Kidney epithelial cell (primary cell): ENCODE measurements around the gene MTUS2. TPM values are rescaled to one million over a fixed set of nuclear protein-coding genes. Genes with fewer than 3 reads are reported as not detected.

ENCODE experiments used
- DNase-seq: peaks from one replicate; pipeline ENCODE4 v3.0.0-alpha.2; 2010; ENCODE audit warnings: low read depth
- H3K27me3 ChIP-seq: 2 replicates; pipeline ENCODE4 v1.6.0; 2011; ENCODE audit warnings: low read length; ENCODE audit not compliant: control insufficient read depth, insufficient read depth
- H3K36me3 ChIP-seq: 2 replicates; pipeline ENCODE4 v1.5.1; 2011; ENCODE audit warnings: low read length; ENCODE audit not compliant: control insufficient read depth, insufficient read depth
- H3K4me3 ChIP-seq: 2 replicates; pipeline ENCODE4 v1.5.1; 2011; ENCODE audit warnings: low read depth, mild to moderate bottlenecking, control low read depth, low read length
- total RNA-seq: library from RNA; depleted of rRNA; stranded (reverse); fragments of >200 nt; gene quantifications from 2 replicates; pipeline ENCODE4 v1.2.3, GENCODE V29; 2015
- TF ChIP-seq, protein P1 (sequence below): IDR thresholded peaks from 2 replicates; pipeline ENCODE4 v1.5.1; 2011; ENCODE audit warnings: mild to moderate bottlenecking, moderate library complexity, low read length, control low read depth, inconsistent platforms; ENCODE audit not compliant: insufficient read depth, poor library complexity, severe bottlenecking

Gene MTUS2
- total RNA-seq, 1 donor from 2014 or later, result 0.25 TPM

- no peak for DNase-seq
- TF ChIP-seq, protein P1, sequence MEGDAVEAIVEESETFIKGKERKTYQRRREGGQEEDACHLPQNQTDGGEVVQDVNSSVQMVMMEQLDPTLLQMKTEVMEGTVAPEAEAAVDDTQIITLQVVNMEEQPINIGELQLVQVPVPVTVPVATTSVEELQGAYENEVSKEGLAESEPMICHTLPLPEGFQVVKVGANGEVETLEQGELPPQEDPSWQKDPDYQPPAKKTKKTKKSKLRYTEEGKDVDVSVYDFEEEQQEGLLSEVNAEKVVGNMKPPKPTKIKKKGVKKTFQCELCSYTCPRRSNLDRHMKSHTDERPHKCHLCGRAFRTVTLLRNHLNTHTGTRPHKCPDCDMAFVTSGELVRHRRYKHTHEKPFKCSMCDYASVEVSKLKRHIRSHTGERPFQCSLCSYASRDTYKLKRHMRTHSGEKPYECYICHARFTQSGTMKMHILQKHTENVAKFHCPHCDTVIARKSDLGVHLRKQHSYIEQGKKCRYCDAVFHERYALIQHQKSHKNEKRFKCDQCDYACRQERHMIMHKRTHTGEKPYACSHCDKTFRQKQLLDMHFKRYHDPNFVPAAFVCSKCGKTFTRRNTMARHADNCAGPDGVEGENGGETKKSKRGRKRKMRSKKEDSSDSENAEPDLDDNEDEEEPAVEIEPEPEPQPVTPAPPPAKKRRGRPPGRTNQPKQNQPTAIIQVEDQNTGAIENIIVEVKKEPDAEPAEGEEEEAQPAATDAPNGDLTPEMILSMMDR, result no peak
- Histone ChIP-seq H3K27me3 (no peaks in the 10 kb centered on the region), H3K4me3 (no peak overlapping the region), H3K36me3 (no peaks in the 10 kb centered on the region)
Observed at GRCh38 chr13:29451976-29452375, 631.8 kb downstream of the MTUS2 start.

GRCh38 chr13:29452773-29453616 lies 632.9 kb downstream of the MTUS2 start:
- TF ChIP-seq, protein P1, result no peak
- DNase-seq, result no peak
- Histone ChIP-seq H3K27me3 (no peaks in the 10 kb centered on the region), H3K36me3 (no peaks in the 10 kb centered on the region), H3K4me3 (no peak overlapping the region)

GRCh38 chr13:29453617-29454011 lies 633.5 kb downstream of the MTUS2 start:
- DNase-seq, result no peak
- TF ChIP-seq, protein P1, result no peak
- H3K4me3 ChIP-seq, result no peak overlapping the region
- no peaks in the 10 kb centered on the region for H3K36me3 ChIP-seq
- no peaks in the 10 kb centered on the region for H3K27me3 ChIP-seq

DNA sequence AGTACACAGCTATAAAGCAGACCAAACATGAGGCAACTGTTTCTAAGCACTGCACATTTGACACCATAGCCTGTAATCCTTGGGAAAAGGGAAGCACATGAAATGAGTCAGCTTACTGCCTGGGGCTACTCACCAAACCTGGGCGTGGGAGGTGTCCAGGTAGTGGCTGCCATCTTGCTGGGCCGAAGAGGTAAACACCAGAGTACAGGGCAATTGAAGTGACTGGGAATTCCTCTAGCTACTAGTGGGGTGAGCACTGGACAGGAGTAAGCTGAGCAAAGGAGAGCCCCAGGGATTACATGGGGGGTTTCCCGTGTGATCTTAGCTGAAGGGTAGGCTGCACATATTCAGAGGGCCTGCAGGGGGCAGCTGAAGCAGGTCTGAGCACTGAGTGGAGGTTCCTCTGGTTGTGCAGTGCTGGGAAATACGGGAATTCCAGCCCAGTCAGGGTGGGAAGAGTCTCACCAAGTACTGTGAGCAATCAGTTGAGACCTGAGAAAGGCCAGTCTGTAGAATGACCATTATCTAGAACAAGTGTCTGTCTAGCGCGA lies 634.9 kb downstream of the MTUS2 start:
- H3K27me3 ChIP-seq, result no peaks in the 10 kb centered on the region
- no peaks in the 10 kb centered on the region for H3K36me3 ChIP-seq
- H3K4me3 ChIP-seq, result no peak overlapping the region
- no peak for DNase-seq
- TF ChIP-seq, protein P1, result peak; percentile 27

- TF ChIP-seq, protein P1, result no peak
- H3K4me3 ChIP-seq, result no peak overlapping the region
- no peak for DNase-seq
Observed at GRCh38 chr13:29456419-29456818, 636.3 kb downstream of the MTUS2 start.

More at GRCh38 chr13:29456419-29456818, 636.3 kb downstream of the MTUS2 start:
- no peaks in the 10 kb centered on the region for H3K27me3 ChIP-seq
- no peaks in the 10 kb centered on the region for H3K36me3 ChIP-seq
